GM12875 (cell line): ENCODE measurements around the gene GZMA.
"Not testable (repeated sequence)": the region's sequence is repeated elsewhere in the genome, so short reads cannot be mapped to it uniquely, and the experiment has no call there.

Experiments
- H3K4me3 ChIP-seq: one replicate; pipeline ENCODE4 v1.5.1; 2011; ENCODE audit warnings: low read depth, low read length, control low read depth
- CTCF ChIP-seq: IDR thresholded peaks from 2 replicates; pipeline ENCODE4 v1.5.1; 2011; ENCODE audit warnings: low read depth, mild to moderate bottlenecking, control low read depth, inconsistent platforms, low read length, moderate library complexity, borderline replicate concordance; ENCODE audit not compliant: insufficient read depth

The GZMA gene

GRCh38 chr5:55096861-55097260, 5.6 kb upstream of the GZMA start:
- no peak for TF ChIP-seq CTCF
- no peak overlapping the region for H3K4me3 ChIP-seq

DNA sequence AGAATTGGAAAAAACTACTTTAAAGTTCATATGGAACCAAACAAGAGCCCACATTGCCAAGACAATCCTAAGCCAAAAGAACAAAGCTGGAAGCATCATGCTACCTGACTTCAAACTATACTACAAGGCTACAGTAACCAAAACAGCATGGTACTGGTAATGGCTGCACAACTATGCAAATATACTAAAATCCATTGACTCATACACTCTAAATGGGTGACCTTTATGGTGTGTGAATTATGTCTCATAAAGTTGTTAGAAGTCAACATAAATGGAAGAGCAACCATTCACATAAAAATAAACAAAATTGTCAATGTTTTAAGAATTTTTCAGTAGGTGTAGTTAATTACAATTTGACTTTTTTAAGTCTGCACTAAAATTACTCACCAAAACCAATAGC, 1.3 kb upstream of the GZMA start:
- not testable (repeated sequence) for H3K4me3 ChIP-seq

- H3K4me3 ChIP-seq: no peak overlapping the region
- no peak for TF ChIP-seq CTCF
Measured at GRCh38 chr5:55101556-55102276, 730 bp upstream of the GZMA start.

DNA sequence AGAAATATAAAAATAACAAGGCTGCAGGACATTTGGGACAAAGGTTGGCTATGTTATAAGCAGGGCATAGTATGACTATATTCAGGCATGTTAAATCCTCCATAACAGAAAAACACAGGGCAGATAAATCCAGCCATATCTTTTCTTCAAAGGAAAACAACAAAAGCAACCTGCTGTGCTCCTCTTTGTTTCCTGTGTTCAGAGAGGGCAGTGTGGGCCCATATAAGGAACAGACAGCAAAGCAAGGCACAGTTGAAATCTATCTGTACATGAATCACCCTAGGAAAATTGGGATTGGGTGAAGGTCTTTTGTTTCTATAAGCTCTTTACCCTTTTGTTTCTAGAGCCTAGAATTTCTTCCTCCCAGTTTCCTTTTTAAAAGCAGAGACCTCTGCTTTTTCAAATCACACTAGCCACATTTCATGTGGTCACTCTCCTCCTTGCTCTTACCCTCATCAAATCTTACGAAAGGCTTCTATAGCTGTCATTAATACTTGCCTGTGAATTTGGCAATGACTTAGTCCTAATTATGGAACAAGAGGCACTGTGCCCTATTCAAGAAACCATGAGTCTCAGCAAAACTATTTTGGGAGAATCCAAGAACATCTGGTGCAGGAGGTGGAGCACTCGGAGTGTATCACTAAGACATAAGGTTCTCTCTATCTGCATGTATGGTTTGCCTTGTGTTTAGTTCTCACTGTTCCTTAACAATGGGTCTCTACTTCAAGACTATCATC, 1.8 kb downstream of the GZMA start:
- no peak for TF ChIP-seq CTCF
- H3K4me3 ChIP-seq: no peak overlapping the region

DNA sequence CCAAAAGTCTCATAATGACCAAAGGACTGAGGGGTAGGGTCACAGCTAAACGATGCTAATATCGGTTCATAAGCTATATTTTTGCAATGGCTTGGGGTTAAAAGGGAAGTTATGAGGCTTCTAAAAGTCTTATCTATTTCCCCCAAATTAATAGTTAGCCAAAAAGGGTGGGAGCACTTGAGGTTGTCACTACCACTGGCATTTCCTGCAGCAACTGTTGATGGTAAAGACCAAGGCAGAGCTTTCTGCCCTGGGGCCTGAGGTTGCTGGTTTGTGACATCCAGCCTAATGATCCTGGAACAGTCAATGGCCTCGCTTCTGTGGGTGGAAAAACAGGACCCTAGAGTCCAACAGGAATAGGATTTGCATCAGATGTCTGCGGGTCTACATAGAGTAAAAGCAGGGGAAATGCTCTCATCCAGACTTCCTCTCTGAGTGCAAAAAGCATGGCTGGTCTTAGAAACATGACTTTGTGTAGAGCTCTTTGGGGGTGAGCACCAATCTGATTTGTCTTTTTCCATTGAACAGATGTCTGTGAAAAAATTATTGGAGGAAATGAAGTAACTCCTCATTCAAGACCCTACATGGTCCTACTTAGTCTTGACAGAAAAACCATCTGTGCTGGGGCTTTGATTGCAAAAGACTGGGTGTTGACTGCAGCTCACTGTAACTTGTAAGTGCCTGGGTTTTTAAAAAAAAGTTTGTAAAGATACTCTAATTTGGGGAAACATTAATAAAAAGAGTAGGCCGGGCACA, 2.7 kb downstream of the GZMA start:
- no peak overlapping the region for H3K4me3 ChIP-seq
- no peak for TF ChIP-seq CTCF

DNA sequence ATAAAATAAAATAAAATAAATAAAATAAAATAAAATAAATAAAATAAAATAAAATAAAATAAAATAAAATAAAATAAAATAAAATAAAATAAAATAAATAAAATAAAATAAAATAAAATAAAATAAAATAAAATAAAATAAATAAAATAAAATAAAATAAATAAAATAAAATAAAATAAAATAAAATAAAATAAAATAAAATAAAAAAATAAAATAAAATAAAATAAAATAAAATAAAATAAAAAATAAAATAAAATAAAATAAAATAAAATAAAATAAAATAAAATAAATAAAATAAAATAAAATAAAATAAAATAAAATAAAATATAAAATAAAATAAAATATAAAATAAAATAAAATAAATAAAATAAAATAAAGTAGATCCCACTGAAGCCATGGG, 3.5 kb downstream of the GZMA start:
- H3K4me3 ChIP-seq: not testable (repeated sequence)

GRCh38 chr5:55108661-55109060, 6.2 kb downstream of the GZMA start:
- TF ChIP-seq CTCF: no peak
- no peak overlapping the region for H3K4me3 ChIP-seq

GRCh38 chr5:55110217-55110616, 7.8 kb downstream of the GZMA start:
- no peak for TF ChIP-seq CTCF

More at GRCh38 chr5:55110217-55110616, 7.8 kb downstream of the GZMA start:
- H3K4me3 ChIP-seq: no peak overlapping the region
